DOHH2 (cell line): Measurements from ENCODE around the gene BATF3.

Source experiments
- H3F3A ChIP-seq: fragments of 200-600 bp; sonication (generic), shearing (Covaris generic); 2 replicates; pipeline ENCODE4 v1.6.0; 2016; ENCODE audit warnings: antibody characterized with exemption, mild to moderate bottlenecking; ENCODE audit not compliant: control insufficient read depth, insufficient read depth
- H3K27ac ChIP-seq: fragments of 200-600 bp; sonication (generic); 2 replicates; pipeline ENCODE4 v1.5.1; 2014; ENCODE audit warnings: low read depth, mild to moderate bottlenecking, low read length, moderate library complexity
- H3K27me3 ChIP-seq: fragments of 200-600 bp; sonication (generic); 2 replicates; pipeline ENCODE4 v1.6.1; 2014; ENCODE audit warnings: mild to moderate bottlenecking, low read length, mixed read lengths; ENCODE audit not compliant: control insufficient read depth
- H3K36me3 ChIP-seq: fragments of 200-600 bp; sonication (generic); 2 replicates; pipeline ENCODE4 v1.6.1; 2014; ENCODE audit warnings: mild to moderate bottlenecking, low read length, moderate library complexity, mixed read lengths; ENCODE audit not compliant: control insufficient read depth
- H3K4me1 ChIP-seq: fragments of 200-600 bp; sonication (generic); 2 replicates; pipeline ENCODE4 v1.6.1; 2014; ENCODE audit warnings: mild to moderate bottlenecking, low read length, mixed read lengths; ENCODE audit not compliant: control insufficient read depth
- H3K4me2 ChIP-seq: fragments of 200-600 bp; sonication (generic); 2 replicates; pipeline ENCODE4 v1.6.0; 2014; ENCODE audit warnings: mild to moderate bottlenecking, low read length, moderate library complexity
- H3K4me3 ChIP-seq: fragments of 200-600 bp; sonication (generic); 2 replicates; pipeline ENCODE4 v1.5.1; 2014; ENCODE audit warnings: mild to moderate bottlenecking, low read length, mixed read lengths
- H3K79me2 ChIP-seq: fragments of 200-600 bp; sonication (generic); 2 replicates; pipeline ENCODE4 v1.6.1; 2014; ENCODE audit warnings: mild to moderate bottlenecking, low read length, mixed read lengths; ENCODE audit not compliant: control insufficient read depth
- H3K9me2 ChIP-seq: fragments of 200-600 bp; sonication (generic); replicated peaks from 2 replicates; pipeline ENCODE4 v1.6.1; 2014; ENCODE audit warnings: mild to moderate bottlenecking, low read length, mixed read lengths; ENCODE audit not compliant: control insufficient read depth
- H3K9me3 ChIP-seq: fragments of 200-600 bp; sonication (generic); 2 replicates; pipeline ENCODE4 v1.6.1; 2014; ENCODE audit warnings: antibody characterized with exemption, low read length, mixed read lengths; ENCODE audit not compliant: control insufficient read depth, insufficient read depth
- H4K20me1 ChIP-seq: fragments of 200-600 bp; sonication (generic); 2 replicates; pipeline ENCODE4 v1.6.0; 2014; ENCODE audit warnings: low read depth, mild to moderate bottlenecking, antibody characterized with exemption, low read length, moderate library complexity; ENCODE audit not compliant: control insufficient read depth, insufficient read depth
- EZH2phosphoT487 ChIP-seq: fragments of 200-600 bp; sonication (generic); IDR thresholded peaks from 2 replicates; pipeline ENCODE4 v1.6.1; 2017; ENCODE audit warnings: borderline replicate concordance, mild to moderate bottlenecking, antibody characterized with exemption, low read length, moderate library complexity, mixed read lengths
- TF ChIP-seq, protein P1 (sequence below): fragments of 200-600 bp; sonication (generic); IDR thresholded peaks from one replicate; pipeline ENCODE4 v1.5.1; 2014; ENCODE audit warnings: antibody characterized with exemption, mild to moderate bottlenecking, low read depth, low read length; ENCODE audit not compliant: poor library complexity, severe bottlenecking

Gene BATF3

DNA sequence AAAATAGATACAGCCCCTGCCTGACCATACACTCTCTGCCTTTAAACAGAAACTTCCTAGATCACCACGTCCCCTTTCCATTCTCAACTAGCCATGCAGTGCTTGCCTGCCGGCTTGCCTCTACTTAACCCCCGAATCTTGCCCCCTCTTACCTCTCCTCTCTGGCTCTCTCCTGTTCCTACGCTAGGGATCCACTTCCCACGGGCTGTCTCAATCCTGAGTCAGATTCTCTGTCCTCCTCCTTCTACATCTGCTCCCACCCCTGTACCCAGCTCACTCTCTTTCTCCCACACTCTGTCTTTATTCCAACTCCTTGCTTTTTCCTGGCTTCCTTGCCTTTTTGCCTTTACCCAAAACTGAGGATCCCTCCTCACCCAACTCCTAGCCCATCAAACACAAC lies 61.7 kb downstream of the BATF3 start:
- no peaks in the 10 kb centered on the region for H4K20me1 ChIP-seq
- H3K4me3 ChIP-seq: no peak overlapping the region
- peaks cover 33% of the 10 kb centered on the region for H3K27me3 ChIP-seq
- H3K79me2 ChIP-seq: no peaks in the 10 kb centered on the region
- H3F3A ChIP-seq: no peaks in the 10 kb centered on the region
- H3K4me1 ChIP-seq: peaks cover 27% of the 10 kb centered on the region
- no peaks in the 10 kb centered on the region for H3K36me3 ChIP-seq
- H3K9me2 ChIP-seq: no peaks in the 10 kb centered on the region
- H3K27ac ChIP-seq: no peak overlapping the region
- no peak for TF ChIP-seq EZH2phosphoT487
- TF ChIP-seq, protein P1, sequence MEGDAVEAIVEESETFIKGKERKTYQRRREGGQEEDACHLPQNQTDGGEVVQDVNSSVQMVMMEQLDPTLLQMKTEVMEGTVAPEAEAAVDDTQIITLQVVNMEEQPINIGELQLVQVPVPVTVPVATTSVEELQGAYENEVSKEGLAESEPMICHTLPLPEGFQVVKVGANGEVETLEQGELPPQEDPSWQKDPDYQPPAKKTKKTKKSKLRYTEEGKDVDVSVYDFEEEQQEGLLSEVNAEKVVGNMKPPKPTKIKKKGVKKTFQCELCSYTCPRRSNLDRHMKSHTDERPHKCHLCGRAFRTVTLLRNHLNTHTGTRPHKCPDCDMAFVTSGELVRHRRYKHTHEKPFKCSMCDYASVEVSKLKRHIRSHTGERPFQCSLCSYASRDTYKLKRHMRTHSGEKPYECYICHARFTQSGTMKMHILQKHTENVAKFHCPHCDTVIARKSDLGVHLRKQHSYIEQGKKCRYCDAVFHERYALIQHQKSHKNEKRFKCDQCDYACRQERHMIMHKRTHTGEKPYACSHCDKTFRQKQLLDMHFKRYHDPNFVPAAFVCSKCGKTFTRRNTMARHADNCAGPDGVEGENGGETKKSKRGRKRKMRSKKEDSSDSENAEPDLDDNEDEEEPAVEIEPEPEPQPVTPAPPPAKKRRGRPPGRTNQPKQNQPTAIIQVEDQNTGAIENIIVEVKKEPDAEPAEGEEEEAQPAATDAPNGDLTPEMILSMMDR: no peak
- no peaks in the 10 kb centered on the region for H3K9me3 ChIP-seq
- H3K4me2 ChIP-seq: no peak overlapping the region
